NAMALWA (cell line): ENCODE measurements around the gene NFASC.

Source experiments
- DNase-seq: peaks from one replicate; pipeline ENCODE4 v3.0.0-alpha.2; 2015; ENCODE audit warnings: low spot score

Gene NFASC

DNA sequence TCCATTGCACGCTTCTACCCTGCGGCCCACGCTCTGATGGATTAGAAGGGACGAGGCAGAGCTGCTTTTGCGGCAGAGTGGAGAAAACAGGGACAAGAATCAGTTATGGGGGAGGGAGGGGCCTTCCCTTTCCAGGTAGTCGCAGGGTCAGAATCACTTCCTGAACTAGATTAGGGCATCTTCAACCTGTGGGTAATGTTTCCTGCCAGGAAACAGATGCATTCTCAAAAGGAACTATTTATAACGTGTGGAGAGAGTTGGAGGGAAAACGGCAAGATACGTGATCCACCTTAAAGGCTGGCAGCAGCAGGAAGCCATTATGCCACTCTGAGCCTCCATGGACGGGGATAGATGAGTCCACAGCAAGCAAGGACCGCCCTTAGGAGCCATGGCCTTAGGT lies 112.5 kb downstream of the NFASC start:
- DNase-seq = no peak

DNA sequence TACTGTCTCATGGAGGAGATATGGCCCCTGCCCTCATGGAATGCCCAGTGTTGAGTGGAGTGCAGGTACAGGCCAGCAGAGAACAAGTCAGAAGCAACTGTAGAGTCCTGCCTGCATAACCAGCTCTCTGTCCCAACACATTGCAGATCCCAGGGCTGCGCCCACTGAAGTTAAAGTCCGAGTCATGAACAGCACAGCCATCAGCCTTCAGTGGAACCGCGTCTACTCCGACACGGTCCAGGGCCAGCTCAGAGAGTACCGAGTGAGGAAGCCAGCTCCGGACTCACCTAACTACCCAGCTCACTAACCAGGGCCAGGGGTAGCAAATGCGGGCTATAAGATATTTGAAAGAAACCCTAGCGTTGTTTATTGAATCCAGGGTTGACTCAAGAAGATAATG lies 113.2 kb downstream of the NFASC start:
- DNase-seq = no peak

DNA sequence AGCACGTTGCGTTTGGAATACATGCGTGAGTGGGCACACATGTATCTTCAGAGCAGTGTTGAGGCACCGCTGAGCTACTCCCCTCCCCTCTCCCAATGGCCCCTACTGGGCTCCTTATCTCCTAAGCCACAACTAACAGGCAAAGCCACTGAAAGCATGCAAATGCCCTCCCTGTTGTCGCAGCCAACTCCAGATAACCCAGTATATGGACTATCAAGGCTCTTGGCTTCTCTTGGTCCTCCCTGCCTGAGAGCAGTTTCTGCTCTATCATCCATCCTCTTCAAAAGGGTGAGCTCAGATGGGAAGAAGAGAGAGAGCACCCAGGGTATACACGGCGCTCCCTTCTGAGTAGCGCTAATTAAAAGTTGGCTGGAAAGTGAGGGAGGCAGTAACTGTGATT lies 113.8 kb downstream of the NFASC start:
- DNase-seq = no peak

DNA sequence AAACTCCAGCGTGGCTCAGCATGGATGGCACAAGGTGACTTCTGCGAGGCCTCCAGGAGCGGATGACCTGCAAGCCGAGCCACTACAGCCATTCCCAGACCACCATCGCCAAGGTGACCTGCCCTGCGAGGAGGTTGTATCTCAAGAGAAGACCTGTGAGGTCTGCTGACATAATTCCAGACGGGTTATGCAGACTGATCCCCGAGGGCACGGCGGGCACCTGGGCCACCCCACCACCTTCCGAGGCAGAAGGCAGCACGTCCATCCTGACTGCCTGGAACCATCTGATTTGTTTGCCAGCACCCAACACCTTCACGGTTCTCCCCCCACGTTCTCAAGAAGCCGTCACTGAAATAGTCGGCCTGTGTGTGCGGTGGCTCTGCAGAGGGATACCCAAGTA lies 115.5 kb downstream of the NFASC start:
- no peak for DNase-seq

DNA sequence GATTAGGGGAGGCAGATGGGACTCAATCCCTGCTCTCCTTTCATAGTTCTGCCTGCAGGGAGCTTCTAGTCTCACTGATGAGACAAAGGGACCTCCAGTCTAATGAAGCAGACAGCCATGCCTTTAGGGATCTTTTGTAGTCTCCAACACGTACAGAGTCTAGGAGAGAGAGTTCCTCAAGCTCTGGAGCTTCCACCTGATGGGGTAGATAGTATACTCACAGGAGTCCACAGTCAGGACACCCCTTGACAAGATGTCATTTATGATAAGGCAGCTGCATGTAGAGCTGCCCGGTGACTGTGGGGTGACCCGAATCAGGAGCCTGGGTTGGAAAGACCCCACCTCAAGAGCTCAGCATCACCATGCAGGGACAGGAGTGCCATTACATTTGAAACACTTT lies 117.0 kb downstream of the NFASC start:
- no peak for DNase-seq

DNA sequence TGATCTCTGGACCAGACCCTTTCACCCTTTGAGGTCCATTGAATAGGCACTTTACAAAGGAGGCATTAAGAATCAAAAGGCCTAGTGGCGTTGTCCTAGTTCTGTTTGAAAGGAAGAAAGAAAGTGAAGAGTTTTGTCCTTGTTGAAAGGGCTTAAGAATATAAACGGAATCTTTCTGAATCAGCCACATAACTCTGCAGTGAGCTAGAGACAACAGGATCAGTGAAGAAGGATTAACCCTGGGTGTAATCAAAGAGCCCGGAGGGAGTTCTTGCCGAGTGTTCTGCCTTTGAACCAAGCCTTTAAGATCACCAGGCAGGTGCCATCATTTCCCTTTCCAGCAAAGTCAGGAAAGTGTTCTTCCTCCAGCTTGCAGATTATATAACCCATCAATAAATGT lies 117.5 kb downstream of the NFASC start:
- no peak for DNase-seq

DNA sequence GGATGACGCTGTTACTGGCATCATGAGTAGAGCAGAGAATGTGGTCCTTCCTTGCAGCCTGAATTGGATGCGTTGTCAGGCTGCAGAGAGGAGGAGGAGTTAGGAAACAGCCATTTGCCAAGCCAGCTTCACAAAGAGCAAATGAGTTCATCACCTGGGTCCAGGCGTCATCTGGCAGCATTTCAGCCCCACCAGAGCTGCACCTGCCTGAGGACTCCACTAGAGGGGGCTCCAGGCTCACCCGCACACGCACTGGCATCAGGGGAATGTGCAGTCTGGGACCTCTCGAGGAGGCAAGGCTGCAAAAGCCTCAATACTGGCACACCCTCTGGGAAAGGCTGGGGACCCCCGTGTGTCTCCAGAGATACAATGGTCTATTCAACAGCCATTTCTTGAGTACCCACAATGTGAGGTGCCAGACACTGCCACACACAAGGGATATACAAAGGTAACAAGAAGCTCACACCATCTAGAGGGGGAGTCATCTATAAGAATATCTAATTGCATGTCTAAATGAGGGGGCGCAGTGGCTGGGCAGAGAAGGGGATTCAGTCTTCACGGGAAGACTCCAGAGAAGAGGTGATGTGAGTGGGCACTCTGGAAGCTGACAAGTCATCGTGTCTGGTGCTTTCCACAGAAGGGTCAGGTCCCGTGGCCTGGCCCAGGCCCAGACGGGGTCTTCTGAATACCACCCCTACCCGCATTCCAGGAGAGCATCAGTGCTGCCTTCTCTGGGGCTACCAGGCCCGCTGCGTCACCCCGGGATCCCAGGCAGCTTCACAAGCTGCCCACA lies 118.8 kb downstream of the NFASC start:
- DNase-seq = peak; percentile 82

DNA sequence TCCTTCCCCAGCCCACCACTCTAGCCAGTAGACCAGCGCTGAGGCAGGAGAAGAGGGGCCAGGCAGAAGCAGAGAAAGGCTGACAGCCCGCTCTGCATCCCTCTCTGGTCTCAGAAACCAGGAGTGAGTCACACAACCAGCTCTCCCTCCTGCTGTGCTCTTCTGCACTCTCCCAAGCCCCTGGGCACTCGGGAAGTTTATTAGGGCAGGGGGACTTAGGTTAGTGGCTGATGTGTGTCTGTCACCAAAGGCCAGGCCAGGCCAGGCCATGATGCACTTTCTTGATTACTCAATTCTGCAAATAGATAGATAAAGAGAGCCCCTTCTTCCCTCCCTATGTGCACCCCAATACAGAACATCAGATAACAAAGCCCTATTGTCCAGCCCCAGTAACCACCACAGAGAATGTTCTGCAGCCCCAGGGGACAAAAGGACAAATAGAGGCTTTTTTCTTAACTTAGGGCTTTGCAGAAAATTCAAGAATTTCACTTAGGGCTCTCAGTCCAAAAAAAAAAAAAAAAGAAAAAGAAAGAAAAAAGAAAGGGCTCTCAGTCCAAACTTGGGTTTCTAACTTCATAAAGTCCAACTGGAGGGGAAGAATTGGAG lies 119.5 kb downstream of the NFASC start:
- DNase-seq = no peak

DNA sequence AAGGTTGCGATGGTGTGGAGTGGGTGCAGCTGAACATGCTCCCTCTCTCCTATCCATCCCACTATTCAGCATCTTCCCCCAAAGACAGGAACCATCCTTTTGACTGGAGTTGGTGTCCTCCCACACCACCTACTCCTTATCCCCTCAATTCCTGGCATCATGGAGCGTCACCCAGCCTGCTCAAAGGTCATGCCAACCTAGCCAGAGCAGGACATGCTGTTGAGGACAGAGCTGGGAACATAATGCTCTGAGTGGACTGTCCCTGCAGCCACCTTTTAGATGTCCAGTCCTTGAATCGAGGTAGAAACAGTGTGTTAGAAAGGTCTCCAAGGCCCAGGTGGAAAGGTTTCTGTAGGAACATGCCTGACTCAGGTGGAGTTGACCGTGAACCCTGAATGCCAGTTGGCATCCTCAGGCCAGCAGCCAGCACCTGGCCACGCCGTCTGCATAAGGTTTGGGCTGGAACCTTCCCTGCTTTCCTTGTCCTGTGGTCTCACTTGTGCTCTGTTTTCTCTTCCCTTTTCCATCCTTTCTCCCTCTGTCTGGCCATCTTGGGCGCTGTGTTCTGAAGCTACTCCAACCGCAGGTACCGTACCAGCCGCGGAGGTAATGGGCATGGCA lies 120.2 kb downstream of the NFASC start:
- DNase-seq = no peak

DNA sequence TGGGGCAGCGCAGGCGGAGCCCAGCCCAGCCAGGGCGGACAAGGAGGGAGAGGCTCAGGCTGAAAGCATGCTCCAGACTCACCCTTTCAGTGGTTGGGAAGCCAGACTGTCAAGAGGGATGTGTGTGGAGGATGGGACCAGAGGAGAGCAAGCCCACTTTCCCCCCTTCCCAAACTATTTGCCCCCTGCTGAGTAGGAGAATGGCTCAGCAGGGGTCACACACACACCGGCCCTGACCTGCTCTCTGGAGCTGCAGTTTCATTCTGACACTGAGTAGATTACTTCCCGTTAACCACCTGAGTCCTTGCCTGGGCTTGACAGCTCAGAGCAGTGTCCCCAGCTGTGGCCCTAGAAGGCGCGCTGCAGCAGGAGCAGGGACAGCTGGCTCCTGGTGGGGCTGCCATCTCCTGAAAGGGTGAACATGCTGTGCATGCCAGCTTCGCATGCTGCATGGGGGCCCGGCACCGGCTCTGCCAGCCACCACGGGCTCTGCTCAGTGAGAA lies 120.7 kb downstream of the NFASC start:
- DNase-seq = peak; percentile 20

DNA sequence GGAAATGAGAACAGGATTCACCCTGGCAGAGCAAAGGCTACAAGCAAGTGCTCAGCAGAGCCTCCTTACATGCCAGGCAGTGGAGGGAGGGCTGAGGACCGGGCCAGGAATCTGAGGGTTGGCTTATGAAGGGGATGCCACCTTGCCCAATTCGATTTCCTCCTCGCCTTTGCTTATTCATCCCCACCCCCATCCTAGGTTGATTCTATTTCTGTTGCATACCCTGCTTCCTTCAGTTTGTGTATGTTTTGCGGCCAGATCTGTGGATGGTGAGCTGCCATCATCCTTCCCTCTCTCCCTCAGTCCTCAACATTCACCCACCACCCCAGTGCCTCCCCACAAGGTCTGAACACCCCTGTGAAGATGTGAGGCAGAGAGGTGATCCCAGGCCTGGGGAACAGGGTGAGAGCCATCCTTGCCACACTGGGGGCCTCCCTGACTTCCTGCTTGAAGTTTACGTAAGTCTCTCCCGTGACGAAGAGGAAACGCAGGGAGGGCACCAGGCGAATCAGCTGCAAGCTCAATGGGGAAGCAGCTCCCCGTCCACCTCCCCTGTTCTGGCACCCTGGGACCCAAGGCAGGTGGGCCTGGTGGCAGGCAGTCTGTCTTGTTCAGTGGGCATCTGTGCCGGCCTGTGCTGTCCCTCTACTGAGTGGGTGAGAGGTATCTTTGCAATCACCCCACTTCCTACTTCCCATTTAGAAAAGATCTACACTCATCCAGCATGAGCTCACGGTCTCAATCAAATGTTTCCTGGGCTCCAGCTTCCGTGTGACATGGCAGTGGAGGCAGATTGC lies 121.7 kb downstream of the NFASC start:
- no peak for DNase-seq

DNA sequence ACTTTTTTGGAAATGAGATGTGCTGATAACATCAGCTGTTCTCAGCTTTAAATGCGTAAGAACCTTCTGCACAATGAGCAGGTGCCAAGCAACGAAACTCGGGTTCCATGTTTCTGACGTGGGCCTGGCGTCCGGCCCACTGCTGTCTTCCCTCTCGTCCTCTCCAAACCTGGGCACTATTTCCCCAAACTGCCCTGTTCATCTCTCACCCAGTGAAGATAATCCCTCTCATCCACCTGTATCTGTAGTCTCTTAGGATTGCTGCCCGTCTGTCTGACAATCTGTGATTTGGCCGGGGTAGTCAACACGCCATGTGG lies 122.3 kb downstream of the NFASC start:
- no peak for DNase-seq

DNA sequence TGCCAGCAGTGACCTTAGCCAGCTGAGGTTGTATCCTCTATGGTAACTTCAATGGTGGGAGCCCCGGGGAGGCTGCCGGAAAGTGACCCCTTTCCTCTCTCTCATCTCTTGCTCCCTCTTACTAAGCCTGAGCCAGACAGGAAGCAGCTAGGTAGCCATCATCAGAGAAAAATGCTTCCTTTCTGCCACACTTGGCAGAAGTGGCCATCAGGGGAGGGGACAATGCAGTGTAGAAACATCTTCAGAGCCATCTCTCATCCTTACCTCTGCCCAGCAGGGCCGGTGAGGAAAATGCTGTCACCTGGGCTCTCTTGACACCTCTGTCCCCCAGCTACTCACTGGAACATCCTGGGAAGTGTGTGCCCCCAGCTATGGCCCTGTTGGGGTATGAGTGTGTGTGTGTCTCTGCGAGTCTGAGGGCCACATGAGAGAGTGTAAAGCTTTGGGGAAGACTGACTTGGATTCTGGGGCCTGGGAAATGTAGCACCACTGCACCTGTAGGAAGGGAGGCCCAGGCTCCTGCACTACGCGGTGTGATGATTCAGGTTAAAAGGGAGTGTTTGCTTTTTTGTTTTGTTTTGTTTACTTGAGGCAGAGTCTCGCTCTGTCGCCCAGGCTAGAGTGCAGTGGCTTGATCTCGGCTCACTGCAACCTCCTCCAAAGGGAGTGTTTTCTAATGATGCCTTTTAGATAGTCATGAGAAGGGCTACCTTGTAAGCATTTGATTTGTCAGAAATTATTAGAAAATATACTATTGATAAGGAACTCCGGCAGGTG lies 123.6 kb downstream of the NFASC start:
- DNase-seq = no peak

DNA sequence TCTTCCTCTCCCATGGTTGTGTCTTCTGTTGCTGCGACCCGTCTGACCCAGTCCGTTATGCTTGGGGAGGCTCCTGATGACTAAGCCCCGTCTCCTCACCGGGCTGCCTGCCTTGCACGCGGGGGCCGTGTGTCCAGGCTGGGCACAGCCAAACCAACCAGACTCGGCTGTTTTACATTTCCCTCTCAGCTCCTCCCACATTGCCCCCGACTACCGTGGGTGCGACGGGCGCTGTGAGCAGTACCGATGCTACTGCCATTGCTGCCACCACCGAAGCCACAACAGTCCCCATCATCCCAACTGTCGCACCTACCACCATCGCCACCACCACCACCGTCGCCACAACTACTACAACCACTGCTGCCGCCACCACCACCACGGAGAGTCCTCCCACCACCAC lies 126.3 kb downstream of the NFASC start:
- no peak for DNase-seq

DNA sequence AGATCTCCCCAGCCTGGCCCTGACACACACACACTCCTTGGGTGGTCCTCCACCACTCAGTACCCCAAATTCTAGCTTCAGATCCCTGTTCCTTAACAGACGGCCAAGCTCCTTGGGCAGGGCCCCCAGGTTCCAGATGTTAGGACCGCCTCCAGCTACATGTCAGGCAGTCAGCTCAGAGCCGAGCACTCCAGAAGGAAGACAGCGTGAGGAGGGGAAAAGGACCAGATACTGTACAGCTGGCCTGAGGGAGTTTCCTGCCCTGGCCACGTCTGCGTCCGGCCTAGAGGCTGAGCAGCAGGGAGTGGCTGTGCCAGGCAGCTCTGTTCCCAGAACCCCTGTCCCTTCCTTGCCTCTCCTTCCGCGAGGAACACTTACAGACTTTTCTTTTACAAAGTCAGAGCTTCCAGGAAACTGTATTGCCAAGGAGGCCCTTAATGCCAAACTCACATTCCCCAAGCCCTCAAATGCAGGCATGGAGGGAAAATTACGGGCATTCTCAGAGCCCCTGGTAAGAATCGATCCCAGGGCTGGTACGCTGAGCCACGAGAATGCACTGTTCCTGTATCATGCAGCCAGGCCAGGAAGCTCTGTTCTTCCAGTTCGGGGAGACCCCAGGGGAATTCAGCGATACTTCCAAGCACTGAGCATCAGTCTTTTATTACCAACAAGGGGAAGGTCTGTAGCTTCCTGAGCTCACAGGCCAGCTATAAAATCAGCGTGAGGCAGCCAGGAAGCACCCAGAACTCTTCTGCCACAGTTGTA lies 127.1 kb downstream of the NFASC start:
- DNase-seq = no peak

DNA sequence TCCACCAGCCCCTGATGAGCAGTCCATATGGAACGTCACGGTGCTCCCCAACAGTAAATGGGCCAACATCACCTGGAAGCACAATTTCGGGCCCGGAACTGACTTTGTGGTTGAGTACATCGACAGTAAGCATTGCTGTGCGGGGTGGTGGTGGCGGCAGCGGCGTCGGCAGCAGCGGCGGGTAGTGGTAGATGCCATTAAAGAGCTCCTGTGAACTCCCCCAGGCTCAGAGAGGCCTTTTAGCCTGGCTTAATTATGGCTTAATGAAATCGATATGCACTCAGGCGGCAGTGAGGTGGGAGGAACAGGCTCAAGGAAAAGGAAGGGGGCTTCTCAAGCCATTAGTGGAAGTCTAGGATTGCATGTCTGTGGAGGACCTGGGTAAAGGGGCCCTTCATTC lies 130.5 kb downstream of the NFASC start:
- no peak for DNase-seq

DNA sequence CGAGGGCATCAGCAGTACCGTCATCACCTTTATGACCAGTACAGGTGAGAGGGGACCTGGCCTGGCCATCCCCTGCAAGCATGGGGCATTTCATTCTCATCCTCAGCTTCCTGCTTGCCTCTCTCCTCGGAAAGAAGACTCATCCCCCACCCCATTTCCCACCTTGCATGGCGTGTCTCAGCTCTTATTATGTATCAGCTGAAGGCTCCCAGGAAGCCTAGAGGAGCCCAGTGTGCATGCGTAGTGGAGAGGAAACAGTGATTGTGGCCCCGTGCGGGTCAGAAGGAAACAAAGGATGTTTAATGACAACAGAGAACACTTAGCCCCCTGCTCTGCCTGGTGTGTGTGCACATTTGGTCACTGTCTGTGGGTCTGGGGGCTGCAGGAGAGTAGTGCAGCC lies 132.0 kb downstream of the NFASC start:
- no peak for DNase-seq

DNA sequence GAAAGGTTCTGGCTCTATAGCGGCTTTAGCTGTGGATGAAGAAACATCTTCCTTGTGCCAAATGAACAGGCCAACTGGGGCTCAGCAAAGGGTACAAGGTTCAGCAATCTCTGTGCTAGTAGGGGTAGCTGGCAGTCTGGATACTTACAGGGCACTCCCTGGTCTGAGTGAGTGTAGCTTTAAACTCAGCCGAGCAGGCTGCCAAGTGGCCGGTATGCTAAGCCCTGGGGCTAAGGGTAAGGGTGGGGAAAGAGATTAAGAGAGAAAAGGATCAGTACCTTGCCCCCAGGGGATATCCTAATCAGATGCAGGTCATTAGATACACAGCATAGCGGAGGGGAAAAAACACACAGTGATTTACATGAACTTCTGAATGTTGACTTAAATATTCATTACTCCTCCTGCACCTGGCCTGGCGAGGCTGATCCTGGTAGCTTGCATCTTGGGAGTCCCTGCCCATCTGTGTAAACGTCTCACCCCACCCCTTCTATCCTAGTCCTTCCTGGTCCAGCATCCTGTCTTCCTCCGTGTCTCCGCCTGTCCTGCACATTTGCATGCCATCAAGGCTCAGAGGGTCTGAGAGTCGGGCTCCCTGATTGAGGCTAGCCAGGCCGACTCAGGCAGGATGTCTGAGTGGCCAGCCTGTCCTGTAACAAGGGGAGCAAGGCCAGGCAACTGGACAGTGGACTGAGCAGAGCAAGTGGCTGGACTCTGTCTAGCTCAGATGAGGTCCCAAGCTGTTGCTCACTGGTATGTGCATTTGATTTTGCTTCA lies 132.9 kb downstream of the NFASC start:
- DNase-seq = no peak

DNA sequence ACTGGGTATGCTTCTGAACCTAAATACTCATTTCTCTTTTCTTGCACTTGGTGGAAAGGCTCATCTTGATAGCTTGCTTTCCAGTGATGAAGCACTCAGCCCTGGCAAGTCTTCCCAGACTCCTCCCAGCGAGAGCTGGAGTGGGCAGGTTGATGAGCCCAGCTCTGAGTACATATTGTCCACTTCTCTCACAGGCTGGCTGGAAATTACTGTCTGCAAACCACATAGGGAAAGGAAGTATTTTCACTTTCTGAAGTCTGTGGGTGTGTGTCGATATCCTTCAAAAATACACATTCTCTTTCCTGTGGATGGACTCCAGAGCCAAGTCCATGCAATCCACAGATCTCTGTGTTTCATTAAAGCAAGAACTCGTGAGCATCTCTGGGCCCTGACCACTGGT lies 133.7 kb downstream of the NFASC start:
- no peak for DNase-seq

DNA sequence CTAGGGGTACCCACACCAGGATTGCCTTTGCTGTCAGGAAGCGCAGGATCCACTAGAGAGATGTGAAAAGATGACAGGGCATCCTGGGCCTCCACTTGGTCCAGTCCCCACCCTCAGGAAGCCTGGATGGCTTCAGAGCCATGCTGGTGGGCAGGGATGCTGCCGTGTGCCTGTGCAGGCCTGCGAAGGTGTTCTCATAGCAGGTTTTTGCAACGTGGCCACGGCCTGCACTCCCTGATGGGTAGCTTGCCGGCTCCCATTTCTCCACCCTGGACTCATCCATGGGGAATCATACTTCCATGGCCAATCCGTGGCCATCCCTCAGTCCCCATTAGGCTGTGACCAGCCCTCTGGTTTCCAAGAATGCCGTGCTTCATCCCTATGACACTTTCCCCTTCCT lies 138.2 kb downstream of the NFASC start:
- DNase-seq = no peak
